GM18870 (cell line): ENCODE measurements around the gene AFF2.
A peak's percentile ranks its signal among the peaks of the same experiment; 100 is the strongest.

Source experiments
- ATAC-seq: cut with Tn5 transposase; IDR thresholded peaks from one replicate; pipeline ENCODE4 v1.9.1; 2021; ENCODE audit warnings: moderate library complexity; ENCODE audit not compliant: unreplicated experiment

Gene AFF2

GRCh38 chrX:148991502-148991901, 491.1 kb downstream of the AFF2 start:
- no peak for ATAC-seq

GRCh38 chrX:148995661-148996060, 495.2 kb downstream of the AFF2 start:
- ATAC-seq: no peak

- ATAC-seq: no peak
Measured at GRCh38 chrX:149002320-149002719, 501.9 kb downstream of the AFF2 start.

- no peak for ATAC-seq
Measured at GRCh38 chrX:149003863-149004660, 503.6 kb downstream of the AFF2 start.

GRCh38 chrX:149004936-149005335, 504.5 kb downstream of the AFF2 start:
- ATAC-seq: no peak

- ATAC-seq: no peak
Measured at GRCh38 chrX:149006235-149006634, 505.8 kb downstream of the AFF2 start.

GRCh38 chrX:149007423-149007822, 507.0 kb downstream of the AFF2 start:
- no peak for ATAC-seq

GRCh38 chrX:149010013-149010852, 509.8 kb downstream of the AFF2 start:
- ATAC-seq: no peak

GRCh38 chrX:149010853-149011224, 510.4 kb downstream of the AFF2 start:
- no peak for ATAC-seq

GRCh38 chrX:149013081-149013480, 512.7 kb downstream of the AFF2 start:
- ATAC-seq: no peak

GRCh38 chrX:149021159-149021558, 520.7 kb downstream of the AFF2 start:
- no peak for ATAC-seq

- ATAC-seq: no peak
Measured at GRCh38 chrX:149022485-149022884, 522.1 kb downstream of the AFF2 start.

- ATAC-seq: no peak
Measured at GRCh38 chrX:149032449-149032848, 532.0 kb downstream of the AFF2 start.

GRCh38 chrX:149036086-149036485, 535.7 kb downstream of the AFF2 start:
- no peak for ATAC-seq

GRCh38 chrX:149037281-149037870, 537.0 kb downstream of the AFF2 start:
- ATAC-seq: no peak

- no peak for ATAC-seq
Measured at GRCh38 chrX:149039057-149039456, 538.6 kb downstream of the AFF2 start.

GRCh38 chrX:149040873-149041535, 540.6 kb downstream of the AFF2 start:
- ATAC-seq: peak; percentile 36

GRCh38 chrX:149043401-149043800, 543.0 kb downstream of the AFF2 start:
- ATAC-seq: no peak

GRCh38 chrX:149044471-149044870, 544.1 kb downstream of the AFF2 start:
- no peak for ATAC-seq

- ATAC-seq: no peak
Measured at GRCh38 chrX:149045645-149046210, 545.3 kb downstream of the AFF2 start.
